Measurements from ENCODE around the gene ZNF133. TPM values are rescaled to one million over a fixed set of nuclear protein-coding genes. Genes with fewer than 3 reads are reported as not detected.
A peak's percentile ranks its signal among the peaks of the same experiment; 100 is the strongest.
"Not testable (repeated sequence)": the region's sequence is repeated elsewhere in the genome, so short reads cannot be mapped to it uniquely, and the experiment has no call there.

ZNF133 gene
- 11.5 TPM for polyA plus RNA-seq (2013, experiment 1 of 2; ENCODE audit: insufficient read length)
- polyA plus RNA-seq (2013, experiment 2 of 2; ENCODE audit: insufficient read length): 12.6 TPM

DNA sequence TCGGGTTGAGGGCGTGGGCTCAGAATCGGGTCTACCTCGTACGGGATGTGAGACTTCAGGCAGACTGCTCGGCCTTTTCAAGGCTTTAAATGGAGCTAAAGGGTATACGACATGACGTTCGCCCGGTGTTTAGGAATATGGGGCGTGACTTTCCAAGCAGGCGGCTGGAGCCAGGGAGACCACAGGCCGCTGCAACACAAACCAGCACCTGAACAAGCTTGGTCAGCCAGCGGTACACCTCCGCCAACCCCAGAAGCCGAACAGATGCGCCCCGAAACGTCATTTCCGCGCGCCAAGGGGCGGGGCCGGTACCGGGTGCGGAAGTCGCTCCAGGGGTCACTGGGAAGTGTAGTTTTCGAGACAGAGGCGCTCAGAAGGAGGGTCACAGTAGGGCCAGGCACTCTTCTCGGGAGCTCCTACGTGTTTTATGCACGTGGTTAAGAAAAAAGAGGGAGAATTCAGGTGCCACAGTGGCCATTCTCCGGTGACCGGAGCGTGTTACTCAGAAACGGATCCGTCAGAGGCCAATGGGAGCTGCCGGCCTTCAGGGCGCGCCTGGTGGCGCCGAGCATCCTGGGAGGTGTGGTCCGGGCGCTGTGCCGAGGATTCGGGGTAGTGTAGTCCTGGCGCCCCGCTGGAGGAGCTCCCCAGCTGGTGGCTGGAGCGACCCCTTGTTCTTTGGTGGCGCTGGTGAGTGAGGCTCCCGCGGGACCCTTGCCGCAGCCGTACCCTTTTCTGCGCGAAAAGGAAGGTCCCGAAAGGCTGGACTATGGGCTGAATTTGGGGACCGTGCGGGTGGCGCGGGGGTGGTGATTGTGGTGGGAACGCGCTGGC is at the start of gene ZNF133:
TSS of gene ZNF133 (plus strand) at position 613 of the 834 bp plus-strand sequence. CDS start 17,160 bp downstream, outside the sequence.
- DNase-seq: peak; percentile 93

DNA sequence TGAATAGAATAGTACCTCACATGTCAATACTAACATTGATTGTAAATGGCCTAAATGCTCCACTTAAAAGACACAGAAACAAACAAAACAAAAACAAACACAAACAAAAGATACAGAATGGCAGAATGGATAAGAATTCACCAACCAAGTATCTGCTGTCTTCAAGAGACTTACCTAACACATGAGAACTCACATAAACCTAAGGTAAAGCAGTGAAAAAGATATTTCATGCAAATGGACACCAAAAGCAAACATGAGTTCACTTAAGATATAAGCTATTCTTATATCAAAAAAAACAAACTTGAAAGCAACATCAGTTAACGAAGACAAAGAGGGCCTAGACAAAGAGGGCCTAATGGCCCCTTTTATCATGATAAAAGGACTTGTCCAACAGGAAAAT is 47.3 kb upstream of the ZNF133 start:
- no peak for DNase-seq

DNA sequence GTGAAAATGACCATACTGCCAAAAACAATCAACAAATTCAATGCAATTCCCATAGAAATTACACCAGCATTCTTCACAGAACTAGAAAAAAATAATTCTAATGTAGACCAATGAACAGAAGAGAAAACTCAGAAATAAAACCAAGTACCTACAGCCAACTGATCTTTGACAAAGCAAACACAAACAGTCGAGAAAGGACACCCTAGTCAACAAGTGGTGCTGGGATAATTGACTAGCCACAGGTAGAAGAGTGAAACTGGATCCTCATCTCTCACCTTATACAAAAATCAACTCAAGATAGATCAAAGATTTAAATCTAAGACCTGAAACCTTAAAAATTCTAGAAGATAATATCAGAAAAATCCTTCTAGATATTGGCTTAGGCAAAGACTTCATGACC is 44.5 kb upstream of the ZNF133 start:
- DNase-seq: no peak

DNA sequence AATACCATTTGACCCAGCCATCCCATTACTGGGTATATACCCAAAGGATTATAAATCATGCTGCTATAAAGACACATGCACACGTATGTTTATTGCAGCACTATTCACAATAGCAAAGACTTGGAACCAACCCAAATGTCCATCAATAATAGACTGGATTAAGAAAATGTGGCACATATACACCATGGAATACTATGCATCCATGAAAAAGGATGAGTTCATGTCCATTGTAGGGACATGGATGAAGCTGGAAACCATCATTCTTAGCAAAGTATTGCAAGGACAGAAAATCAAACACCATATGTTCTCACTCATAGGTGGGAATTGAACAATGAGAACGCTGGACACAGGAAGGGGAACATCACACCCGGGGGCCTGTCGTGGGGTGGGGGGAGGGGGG is 39.8 kb upstream of the ZNF133 start:
- not testable (repeated sequence) for DNase-seq

DNA sequence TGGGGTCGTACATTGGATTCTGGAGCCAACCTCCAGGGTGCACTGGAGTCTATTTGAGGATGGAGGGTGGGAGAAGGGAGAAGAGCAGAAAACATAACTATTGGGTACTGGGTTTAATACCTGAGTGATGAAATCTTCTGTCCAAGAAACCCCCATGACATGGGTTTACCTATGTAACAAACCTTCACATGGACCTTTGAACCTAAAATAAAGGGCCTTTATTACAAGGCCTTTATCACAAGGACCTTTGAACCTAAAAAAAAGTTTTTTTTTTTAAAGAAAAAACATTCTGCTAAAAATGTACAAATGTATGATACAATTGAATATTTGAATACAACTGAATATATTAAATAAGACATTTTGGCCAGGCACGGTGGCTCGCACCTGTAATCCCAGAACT is 38.1 kb upstream of the ZNF133 start:
- no peak for DNase-seq

DNA sequence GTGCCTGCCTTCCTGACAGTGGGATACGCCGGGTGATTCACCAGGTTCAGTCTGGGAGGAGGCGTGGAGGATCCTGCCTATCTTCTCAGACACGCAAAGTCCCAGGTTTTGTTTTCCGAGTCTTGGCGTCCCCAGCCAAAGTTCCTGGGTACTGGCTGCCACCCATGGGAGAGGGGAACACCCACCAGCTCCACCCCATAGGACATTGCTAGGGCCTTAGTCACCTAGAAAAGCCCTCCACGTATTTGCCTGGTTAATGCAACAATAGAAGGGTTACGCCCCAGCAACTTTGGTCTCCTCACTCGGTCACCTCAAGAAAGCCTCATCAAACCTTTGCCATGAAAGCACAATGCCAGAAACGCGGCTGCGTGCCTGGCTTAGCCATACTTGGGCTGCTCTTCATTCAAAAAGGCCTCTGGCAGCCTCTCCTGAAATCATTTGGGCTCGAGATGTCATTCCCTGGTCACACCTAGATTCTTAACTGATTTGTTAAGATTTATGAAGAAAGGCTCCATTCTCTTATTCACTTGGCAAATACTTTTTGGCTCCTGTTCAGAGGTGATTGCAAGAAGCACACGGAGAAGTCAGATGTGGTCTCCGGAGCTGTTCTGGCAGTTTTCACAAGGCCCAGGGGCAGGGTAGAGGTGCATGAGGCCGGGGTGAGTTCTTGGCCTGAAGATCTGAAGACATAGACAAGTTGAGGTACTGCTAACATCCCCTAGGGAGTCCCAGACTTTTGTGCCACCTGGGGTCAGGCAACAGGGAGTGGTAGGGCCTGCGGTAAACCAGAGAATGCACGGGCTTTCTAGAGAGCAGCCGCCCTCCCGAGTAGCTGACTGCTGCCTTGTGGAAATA is 35.5 kb upstream of the ZNF133 start:
- DNase-seq: no peak

DNA sequence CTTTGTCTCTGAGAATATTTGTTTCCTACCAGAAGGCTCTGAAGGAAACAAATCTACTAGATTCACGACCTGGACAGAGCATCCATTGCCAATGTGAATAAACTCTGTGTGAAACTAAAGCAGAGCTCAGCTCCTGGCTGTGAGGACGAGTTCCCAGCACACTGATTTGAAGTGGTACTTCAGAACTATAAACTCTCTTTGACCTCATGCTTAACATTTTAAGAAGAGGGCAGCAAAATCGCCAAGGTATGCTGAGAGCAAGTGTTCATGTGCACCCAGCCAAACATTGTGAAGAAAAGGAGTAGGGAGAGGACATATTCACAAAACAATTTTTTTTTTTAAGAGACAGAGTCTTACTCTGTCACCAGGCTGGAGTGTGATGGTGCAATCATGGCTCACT is 33.7 kb upstream of the ZNF133 start:
- DNase-seq: no peak

DNA sequence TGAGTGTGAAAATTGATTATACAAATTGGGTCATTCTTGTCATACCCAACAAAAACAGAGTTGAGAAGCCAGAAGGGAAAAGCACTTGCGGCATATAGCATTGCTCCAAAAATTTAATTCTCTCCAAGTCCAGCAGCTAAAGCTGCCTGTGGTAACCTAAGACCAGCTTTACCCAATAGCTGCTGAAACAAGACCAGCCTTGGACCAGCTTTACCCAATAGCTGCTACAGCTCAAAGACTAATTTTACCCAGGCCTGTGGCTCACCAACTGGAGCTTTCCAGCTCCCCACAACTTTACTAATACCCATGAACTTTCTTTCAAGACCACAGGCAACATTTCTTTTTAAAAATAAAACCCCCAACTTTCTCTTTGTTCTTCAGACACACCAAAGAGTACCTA is 32.8 kb upstream of the ZNF133 start:
- no peak for DNase-seq

DNA sequence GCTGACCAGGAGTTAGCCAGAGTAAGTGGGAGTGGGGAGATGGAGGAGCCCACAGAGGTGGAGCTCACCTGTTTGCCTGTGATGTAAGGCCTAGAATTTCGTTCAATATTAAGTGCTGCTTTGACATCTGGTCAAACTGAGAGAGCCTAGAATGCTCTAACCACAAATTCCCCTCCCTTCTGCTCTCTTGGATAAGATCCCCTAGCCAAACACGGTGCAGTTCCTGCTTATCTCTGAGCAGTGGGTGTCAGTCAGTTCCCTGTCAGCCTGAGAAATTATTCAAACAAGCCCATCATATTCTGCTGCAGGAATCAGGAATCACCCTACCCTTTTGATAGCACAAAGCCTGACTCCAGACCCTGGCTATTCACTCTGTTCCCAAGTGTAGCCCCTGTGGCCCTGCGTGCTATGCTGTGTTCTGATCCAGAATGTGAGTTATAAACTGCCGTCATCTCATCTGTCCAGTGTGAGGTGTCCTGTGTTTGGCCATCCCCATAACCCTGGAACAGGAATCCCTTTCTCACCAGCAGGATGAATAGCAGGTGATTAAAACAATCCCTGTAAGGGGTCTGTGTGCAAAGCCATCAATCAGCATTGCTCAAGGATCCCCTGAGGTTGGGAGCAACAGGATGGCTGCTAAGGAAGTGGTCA is 31.8 kb upstream of the ZNF133 start:
- no peak for DNase-seq

DNA sequence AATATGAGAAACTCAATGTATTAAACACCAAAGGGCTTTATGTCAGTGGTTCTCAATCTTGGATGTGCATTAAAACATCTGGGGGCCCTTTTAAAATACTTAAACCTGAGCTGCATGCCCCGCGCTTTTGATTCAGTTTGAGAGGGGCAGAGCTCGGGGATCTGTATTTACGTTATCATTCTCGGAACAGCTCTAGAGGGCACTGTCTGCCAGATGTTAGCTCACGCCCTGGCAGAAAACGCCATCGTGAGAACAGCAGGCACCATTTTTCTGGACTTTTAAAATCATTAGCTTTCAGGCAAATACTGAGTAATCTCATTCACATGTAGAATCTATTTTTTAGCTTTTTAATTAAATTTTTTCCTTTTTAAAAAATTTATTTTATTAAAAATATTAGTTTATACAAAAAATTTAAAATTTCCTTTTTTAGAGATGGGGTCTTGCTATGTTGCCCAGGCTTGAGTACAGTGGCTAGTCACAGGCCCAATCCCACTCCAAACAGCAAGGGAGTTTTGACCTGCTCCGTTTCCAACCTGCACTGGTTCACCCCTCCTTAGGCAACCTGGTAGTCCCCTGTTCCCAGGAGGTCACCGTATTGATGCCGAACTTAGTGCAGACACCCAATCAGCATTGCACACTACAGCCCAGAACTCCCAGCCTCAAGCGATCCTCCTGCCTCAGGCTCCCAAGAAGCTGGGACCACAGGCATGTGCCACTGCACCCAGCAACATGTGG is 30.0 kb upstream of the ZNF133 start:
- no peak for DNase-seq

DNA sequence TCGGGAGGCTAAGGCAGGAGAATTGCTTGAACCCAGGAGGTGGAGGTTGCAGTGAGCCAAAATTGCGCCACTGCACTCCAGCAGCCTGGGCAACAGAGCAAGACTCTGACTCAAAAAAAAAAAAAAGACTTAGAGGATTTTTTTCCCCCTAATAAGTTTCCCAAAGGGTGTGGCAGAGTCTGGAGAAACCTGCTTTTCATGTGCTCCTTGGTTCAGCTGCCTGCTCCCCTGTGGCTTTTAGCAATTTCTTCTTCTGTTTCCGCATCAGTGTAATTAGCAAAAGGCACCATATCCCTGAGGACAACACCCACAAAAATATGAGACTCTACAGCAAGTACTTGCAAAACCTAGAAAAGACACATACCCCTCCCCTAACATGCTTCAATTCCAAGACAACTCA is 28.6 kb upstream of the ZNF133 start:
- DNase-seq: no peak

DNA sequence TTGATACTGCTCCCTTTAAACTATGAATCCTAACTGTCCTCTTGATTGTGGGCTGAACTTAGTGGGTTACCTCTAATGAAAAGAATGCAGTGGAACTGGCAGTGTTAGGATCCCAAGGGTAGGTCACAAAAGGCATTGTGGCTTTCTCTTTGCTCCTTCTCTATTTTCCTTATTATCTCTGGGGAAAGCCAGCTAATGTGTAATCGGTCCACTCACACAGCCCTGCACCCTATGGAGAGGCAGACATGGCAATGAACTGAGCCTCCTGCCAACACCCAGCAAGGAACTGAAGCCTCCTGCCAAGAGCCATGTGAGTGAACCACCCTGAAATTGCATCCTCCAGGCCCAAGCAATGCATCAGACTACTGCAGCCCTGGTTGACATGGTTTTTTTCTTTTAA is 24.6 kb upstream of the ZNF133 start:
- no peak for DNase-seq

DNA sequence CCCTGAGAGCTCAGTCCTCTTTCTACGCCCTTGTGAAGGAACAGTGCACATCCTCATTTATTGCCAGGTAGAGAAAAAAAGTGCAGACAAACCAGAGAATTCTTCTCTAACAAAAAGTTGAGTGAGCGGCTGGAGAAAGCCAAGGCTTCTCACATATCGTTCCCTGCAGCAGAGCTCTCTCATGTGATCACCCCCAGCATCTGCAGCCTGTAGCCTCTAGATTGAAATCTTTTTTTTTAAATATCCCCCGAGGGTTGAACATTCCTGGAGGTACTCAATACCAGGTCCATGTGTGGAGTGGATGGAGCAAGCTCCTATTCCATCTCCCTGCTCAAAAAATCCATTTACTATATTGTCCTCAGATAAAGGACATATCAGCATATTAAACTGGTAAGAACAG is 22.9 kb upstream of the ZNF133 start:
- no peak for DNase-seq

DNA sequence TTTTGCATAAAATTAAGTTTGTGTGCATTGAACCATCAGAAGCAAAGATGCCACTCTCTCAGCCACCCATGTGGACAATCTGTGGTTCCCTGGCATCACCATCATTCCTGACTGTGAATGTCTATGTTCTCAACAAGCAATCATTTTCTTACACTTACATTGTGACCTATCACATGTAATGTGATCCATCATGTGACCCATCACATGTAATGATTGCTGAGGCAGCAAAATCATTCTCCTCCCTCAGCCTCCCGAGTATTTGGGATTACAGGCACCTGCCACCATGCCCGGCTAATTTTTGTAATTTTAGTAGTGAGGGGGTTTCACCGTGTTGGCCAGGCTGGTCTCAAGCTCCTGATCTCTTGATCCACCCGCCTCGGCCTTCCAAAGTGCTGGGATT is 22.0 kb upstream of the ZNF133 start:
- no peak for DNase-seq

DNA sequence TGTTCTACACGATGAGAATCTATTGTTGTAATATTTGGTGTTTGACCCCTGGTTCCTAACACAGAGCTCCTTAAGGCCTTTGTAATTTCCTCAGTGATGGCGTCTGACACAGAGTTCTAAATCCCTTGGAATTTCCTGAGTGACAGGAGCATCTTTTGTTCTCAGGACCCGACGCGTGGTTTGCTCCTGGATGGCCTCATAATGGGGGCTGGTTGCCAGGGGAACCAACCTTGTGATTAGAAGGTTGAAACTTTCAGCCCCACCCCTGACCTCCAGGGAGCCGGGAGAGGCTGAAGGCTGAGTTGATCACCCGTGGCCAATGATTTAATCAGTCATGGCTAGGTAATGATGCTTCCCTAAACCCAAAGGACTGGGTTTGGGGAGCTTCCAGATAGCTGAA is 20.5 kb upstream of the ZNF133 start:
- DNase-seq: no peak

DNA sequence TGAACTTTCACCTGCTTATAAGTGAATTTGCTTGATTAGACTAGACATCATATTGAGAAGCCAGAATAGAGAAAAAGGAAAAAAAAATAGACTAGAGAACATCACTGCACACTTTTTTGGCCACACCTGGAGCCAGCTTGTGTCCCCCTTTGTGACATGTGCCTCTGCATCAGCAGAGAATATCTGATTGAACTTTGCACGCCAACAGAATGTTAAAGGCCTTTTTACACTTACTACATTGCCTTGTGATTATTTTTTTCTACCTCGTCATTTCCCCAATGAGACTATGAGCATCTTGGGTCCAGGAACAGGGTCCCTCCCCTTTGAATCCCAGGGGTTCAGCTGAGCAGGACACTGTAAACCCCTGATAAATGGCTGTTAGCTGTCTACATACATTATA is 17.2 kb upstream of the ZNF133 start:
- DNase-seq: no peak

DNA sequence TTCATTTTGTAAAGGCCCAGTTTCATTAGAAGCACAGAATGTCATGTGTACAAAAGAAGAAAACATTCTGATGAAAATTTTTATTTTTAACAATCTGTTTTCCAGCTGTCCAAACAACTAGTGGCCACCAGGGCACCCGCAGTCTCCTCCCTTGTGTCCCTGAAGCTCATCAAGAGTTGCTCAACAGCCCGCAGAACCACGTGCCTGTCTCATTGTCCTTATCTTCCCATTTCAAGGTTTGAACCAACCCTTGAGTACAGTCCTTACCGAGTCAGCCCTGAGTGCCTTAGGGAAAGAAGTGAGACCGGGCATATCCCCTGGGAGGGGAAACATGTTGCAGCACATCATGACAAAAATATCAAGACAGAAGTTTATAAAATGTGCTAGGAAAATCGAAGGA is 15.9 kb upstream of the ZNF133 start:
- DNase-seq: no peak

DNA sequence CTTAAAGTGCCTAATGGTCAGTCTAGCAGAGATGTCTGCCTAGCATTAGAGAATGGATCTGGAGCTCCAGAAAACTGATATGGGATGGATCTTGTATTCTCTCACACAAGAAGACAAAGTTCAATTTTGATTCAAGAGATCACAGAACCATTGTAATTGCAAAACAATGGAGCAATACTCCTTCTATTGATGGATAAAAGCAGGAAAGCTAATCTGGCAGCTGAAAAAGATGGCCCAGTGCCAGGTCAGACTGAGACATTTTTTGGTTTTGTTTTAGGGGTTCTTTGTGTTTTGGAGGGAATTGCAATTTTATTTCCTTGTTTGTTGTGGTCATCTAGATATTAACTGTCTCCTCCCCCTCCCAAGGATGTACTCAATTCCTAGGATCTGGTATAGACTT is 14.6 kb upstream of the ZNF133 start:
- no peak for DNase-seq

DNA sequence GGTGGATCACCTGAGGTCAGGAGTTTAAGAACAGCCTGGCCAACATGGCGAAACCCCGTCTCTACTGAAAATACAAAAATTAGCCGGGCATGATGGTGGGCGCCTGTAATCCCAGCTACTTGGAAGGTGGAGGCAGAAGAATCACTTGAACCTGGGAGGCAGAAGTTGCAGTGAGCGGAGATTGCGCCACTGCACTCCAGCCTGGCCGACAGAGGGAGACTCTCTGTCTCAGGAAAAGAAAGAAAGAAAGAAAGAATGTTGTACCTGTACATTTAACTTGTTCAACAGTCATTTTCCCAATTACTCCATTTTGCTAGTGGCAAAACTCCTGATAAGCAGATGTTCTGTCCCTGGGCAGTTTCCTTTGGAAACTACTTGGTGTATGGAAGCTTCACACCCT is 12.4 kb upstream of the ZNF133 start:
- not testable (repeated sequence) for DNase-seq

DNA sequence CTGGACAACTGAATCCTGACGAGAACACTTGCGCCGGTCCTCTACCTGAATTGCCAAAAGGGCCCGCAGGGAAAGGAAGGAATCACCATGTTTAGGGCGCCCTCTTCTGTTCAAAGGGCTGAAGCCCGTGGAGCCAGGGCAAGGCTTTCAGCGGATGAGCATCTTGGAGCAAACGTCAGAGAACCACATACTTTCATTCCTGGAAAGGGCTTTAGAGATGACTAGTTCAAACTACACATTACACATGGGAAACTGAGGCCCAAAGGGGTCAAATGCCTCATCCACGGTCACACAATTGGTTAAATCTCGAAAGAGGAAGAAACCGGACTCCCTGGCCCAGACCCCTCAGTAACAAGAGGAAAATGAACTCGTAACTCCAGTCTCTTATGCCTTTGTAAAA is 11.5 kb upstream of the ZNF133 start:
- peak; percentile 62 for DNase-seq

DNA sequence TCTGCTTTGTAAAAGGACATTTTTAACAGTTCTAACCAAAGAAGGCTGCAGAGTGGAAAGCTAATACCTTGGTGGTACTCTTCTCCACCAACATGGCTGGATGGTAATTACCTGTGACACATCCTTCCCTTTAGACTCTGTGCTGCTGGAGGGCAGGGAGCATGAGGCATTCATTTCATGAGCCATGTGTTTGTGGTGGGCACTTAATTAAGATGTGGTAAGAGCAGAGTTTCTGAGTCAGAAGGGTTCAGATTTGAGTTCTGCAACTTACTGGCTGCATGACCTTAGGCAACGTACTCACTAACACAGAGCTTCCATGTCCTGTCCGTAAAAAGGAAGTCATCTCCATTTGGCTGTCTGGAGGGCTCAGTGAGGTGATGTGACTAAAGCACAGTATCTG is 9.1 kb upstream of the ZNF133 start:
- DNase-seq: no peak

DNA sequence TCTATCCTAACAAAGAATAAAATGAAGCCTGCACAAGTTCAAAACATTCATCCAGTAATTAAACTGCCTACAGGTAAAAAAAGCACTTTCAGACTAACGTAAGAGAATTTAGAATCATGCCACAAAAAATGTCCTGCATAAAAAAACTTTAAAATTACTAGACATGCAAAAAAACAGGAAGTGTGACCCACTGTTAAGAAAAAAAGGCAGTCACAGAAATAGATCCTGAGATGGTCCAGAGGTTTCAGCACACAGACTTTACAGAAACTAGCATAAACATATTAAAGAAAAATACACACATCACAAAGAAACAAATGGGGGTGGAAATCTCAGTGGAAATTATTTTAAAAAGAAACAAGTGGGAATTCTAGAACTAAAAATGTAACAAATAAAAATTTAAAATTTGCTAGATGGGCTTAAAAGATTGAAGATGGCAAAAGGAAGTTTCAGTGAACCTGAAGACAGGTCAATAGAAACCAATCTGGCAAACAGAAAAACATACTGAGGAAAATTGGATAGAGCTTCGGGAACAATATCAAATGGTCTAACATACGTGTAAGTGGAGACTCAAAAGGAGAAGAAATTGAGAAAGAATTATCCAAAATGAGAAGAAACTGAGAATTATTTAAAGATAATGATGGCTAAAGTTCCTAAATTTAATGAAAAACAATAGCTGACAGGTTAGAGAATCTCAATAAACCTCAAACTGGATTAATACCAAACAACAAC is 3.4 kb upstream of the ZNF133 start:
- no peak for DNase-seq
